Activated T-cell treated with anti-CD3 and anti-CD28 coated beads, Interleukin-2, amount 50 U/mL, for 72 hours (primary cell): Measurements from ENCODE around the gene ATG10. TPM values are rescaled to one million over a fixed set of nuclear protein-coding genes. Genes with fewer than 3 reads are reported as not detected.
A peak's percentile ranks its signal among the peaks of the same experiment; 100 is the strongest.
"Not testable (repeated sequence)": the region's sequence is repeated elsewhere in the genome, so short reads cannot be mapped to it uniquely, and the experiment has no call there.

Experiments
- ATAC-seq, 2 donors: fragments of 150-1000 bp; cut with Tn5 transposase; replicated peaks in 1 of 2; 2 replicates each; pipeline ENCODE4 v1.10.0; 2021; ENCODE audit warnings: moderate library complexity in 2 of 2, mild to moderate bottlenecking in 1 of 2
- DNase-seq, 2 donors: peaks; one replicate each; pipeline ENCODE4 v3.0.0; 2021 to 2022; ENCODE audit warnings: mixed read lengths in 1 of 2
- H3K27ac Mint-ChIP-seq: one replicate; pipeline ENCODE4 v1.8.0; 2022; ENCODE audit warnings: mild to moderate bottlenecking, moderate library complexity, mixed read lengths
- H3K27me3 Mint-ChIP-seq: one replicate; pipeline ENCODE4 v1.8.0; 2022; ENCODE audit warnings: low read depth, mixed read lengths
- H3K36me3 Mint-ChIP-seq, 2 donors: one replicate each; pipeline ENCODE4 v1.8.0; 2022; ENCODE audit warnings: mixed read lengths in 2 of 2, mild to moderate bottlenecking in 1 of 2; ENCODE audit not compliant: insufficient read depth in 2 of 2
- H3K4me1 Mint-ChIP-seq: one replicate; pipeline ENCODE4 v1.8.0; 2022; ENCODE audit warnings: low read depth, mixed read lengths
- H3K4me3 Mint-ChIP-seq, 2 donors: one replicate each; pipeline ENCODE4 v1.8.0; 2022; ENCODE audit warnings: mild to moderate bottlenecking in 2 of 2, mixed read lengths in 2 of 2, moderate library complexity in 2 of 2
- H3K9me3 Mint-ChIP-seq, 2 donors: one replicate each; pipeline ENCODE4 v1.8.0; 2022; ENCODE audit warnings: mixed read lengths in 2 of 2
- total RNA-seq, 2 donors: library from RNA; stranded (reverse); gene quantifications; one replicate each; pipeline ENCODE4 v1.2.3, GENCODE V29; 2022

The ATG10 gene
- total RNA-seq, 2 donors from 2014 or later: 8.5 to 11.7 TPM

GRCh38 chr5:82119889-82120288 lies 148.1 kb downstream of the ATG10 start:
- no peak for ATAC-seq
- Mint-ChIP-seq H3K36me3 (peaks cover 3 to 11% of the 10 kb centered on the region in 2 donors), H3K27me3 (no peaks in the 10 kb centered on the region), H3K4me1 (no peaks in the 10 kb centered on the region), H3K27ac (no peak overlapping the region), H3K9me3 (peaks cover 5 to 11% of the 10 kb centered on the region in 2 donors), H3K4me3 (no peak overlapping the region)
- DNase-seq: no peak

- H3K4me3 Mint-ChIP-seq: no peak overlapping the region
- DNase-seq: no peak
- peaks cover 14 to 17% of the 10 kb centered on the region in 2 donors for H3K9me3 Mint-ChIP-seq
Measured at GRCh38 chr5:82129723-82130285, 158.0 kb downstream of the ATG10 start.

GRCh38 chr5:82130602-82131001 lies 158.8 kb downstream of the ATG10 start:
- Mint-ChIP-seq H3K27me3 (no peaks in the 10 kb centered on the region), H3K4me3 (no peak overlapping the region), H3K9me3 (peaks cover 17 to 20% of the 10 kb centered on the region in 2 donors), H3K4me1 (no peaks in the 10 kb centered on the region), H3K36me3 (peaks cover 19 to 21% of the 10 kb centered on the region in 2 donors), H3K27ac (no peak overlapping the region)
- DNase-seq (no peak), ATAC-seq (no peak)

More at GRCh38 chr5:82129723-82130285, 158.0 kb downstream of the ATG10 start:
- Mint-ChIP-seq H3K27ac (no peak overlapping the region), H3K36me3 (peaks cover 13 to 15% of the 10 kb centered on the region in 2 donors), H3K4me1 (no peaks in the 10 kb centered on the region), H3K27me3 (no peaks in the 10 kb centered on the region)
- ATAC-seq: no peak

GRCh38 chr5:82137205-82137604 lies 165.4 kb downstream of the ATG10 start:
- Mint-ChIP-seq H3K4me1 (no peaks in the 10 kb centered on the region), H3K27me3 (no peaks in the 10 kb centered on the region), H3K27ac (no peak overlapping the region), H3K36me3 (peaks cover 12 to 18% of the 10 kb centered on the region in 2 donors), H3K4me3 (no peak overlapping the region), H3K9me3 (peaks cover 10 to 20% of the 10 kb centered on the region in 2 donors)
- DNase-seq (no peak), ATAC-seq (no peak)

- H3K27me3 Mint-ChIP-seq: not testable (repeated sequence)
Measured at GRCh38 chr5:82139837-82140236, 168.0 kb downstream of the ATG10 start.

GRCh38 chr5:82142217-82142841 lies 170.5 kb downstream of the ATG10 start:
- DNase-seq: no peak
- H3K4me3 Mint-ChIP-seq: no peak overlapping the region
- H3K36me3 Mint-ChIP-seq: peaks cover 0 to 3% of the 10 kb centered on the region in 2 donors
- peaks cover under 1 to 8% of the 10 kb centered on the region in 2 donors for H3K9me3 Mint-ChIP-seq
- ATAC-seq: no peak
- no peaks in the 10 kb centered on the region for H3K27me3 Mint-ChIP-seq
- no peak overlapping the region for H3K27ac Mint-ChIP-seq
- no peaks in the 10 kb centered on the region for H3K4me1 Mint-ChIP-seq

More at GRCh38 chr5:82139837-82140236, 168.0 kb downstream of the ATG10 start:
- not testable (repeated sequence) for H3K4me3 Mint-ChIP-seq, H3K4me1 Mint-ChIP-seq, DNase-seq, H3K27ac Mint-ChIP-seq, ATAC-seq
- Mint-ChIP-seq H3K9me3 (peaks cover 16 to 17% of the 10 kb centered on the region in 2 donors), H3K36me3 (peaks cover 12 to 16% of the 10 kb centered on the region in 2 donors)

- no peak overlapping the region for H3K27ac Mint-ChIP-seq
- no peaks in the 10 kb centered on the region for H3K27me3 Mint-ChIP-seq
- ATAC-seq (no peak), DNase-seq (no peak)
- peaks cover 0 to 8% of the 10 kb centered on the region in 2 donors for H3K9me3 Mint-ChIP-seq
- H3K36me3 Mint-ChIP-seq: peaks cover 0 to 1% of the 10 kb centered on the region in 2 donors
- no peaks in the 10 kb centered on the region for H3K4me1 Mint-ChIP-seq
- H3K4me3 Mint-ChIP-seq: no peak overlapping the region
Measured at GRCh38 chr5:82142928-82143577, 171.2 kb downstream of the ATG10 start.

GRCh38 chr5:82147860-82148573 lies 176.2 kb downstream of the ATG10 start:
- Mint-ChIP-seq H3K4me3 (no peak overlapping the region), H3K9me3 (peaks cover 0 to 2% of the 10 kb centered on the region in 2 donors), H3K4me1 (no peaks in the 10 kb centered on the region), H3K27me3 (no peaks in the 10 kb centered on the region), H3K27ac (peak overlapping the region; percentile 1), H3K36me3 (peaks cover 0 to 1% of the 10 kb centered on the region in 2 donors)
- DNase-seq (no peak), ATAC-seq (no peak)

GRCh38 chr5:82149434-82149833 lies 177.6 kb downstream of the ATG10 start:
- ATAC-seq: no peak
- no peak overlapping the region for H3K4me3 Mint-ChIP-seq
- no peaks in the 10 kb centered on the region for H3K9me3 Mint-ChIP-seq
- H3K36me3 Mint-ChIP-seq: no peaks in the 10 kb centered on the region
- no peak for DNase-seq
- no peaks in the 10 kb centered on the region for H3K27me3 Mint-ChIP-seq
- H3K27ac Mint-ChIP-seq: no peak overlapping the region
- no peaks in the 10 kb centered on the region for H3K4me1 Mint-ChIP-seq

GRCh38 chr5:82150559-82150958 lies 178.7 kb downstream of the ATG10 start:
- Mint-ChIP-seq H3K36me3 (no peaks in the 10 kb centered on the region), H3K27ac (no peak overlapping the region)
- DNase-seq: no peak

GRCh38 chr5:82151204-82151603 lies 179.4 kb downstream of the ATG10 start:
- Mint-ChIP-seq H3K36me3 (no peaks in the 10 kb centered on the region), H3K4me1 (no peaks in the 10 kb centered on the region), H3K27me3 (no peaks in the 10 kb centered on the region), H3K9me3 (no peaks in the 10 kb centered on the region), H3K27ac (no peak overlapping the region), H3K4me3 (no peak overlapping the region)
- no peak for ATAC-seq
- DNase-seq: no peak

More at GRCh38 chr5:82150559-82150958, 178.7 kb downstream of the ATG10 start:
- Mint-ChIP-seq H3K4me3 (no peak overlapping the region), H3K27me3 (no peaks in the 10 kb centered on the region), H3K4me1 (no peaks in the 10 kb centered on the region), H3K9me3 (no peaks in the 10 kb centered on the region)
- ATAC-seq: no peak

- Mint-ChIP-seq H3K27ac (no peak overlapping the region), H3K36me3 (no peaks in the 10 kb centered on the region), H3K4me3 (no peak overlapping the region), H3K27me3 (no peaks in the 10 kb centered on the region), H3K4me1 (no peaks in the 10 kb centered on the region), H3K9me3 (no peaks in the 10 kb centered on the region)
- no peak for ATAC-seq
- no peak for DNase-seq
Measured at GRCh38 chr5:82151662-82152061, 179.8 kb downstream of the ATG10 start.

- Mint-ChIP-seq H3K27me3 (no peaks in the 10 kb centered on the region), H3K36me3 (no peaks in the 10 kb centered on the region), H3K4me3 (no peak overlapping the region), H3K27ac (no peak overlapping the region), H3K9me3 (no peaks in the 10 kb centered on the region), H3K4me1 (no peaks in the 10 kb centered on the region)
- DNase-seq: no peak
- no peak for ATAC-seq
Measured at GRCh38 chr5:82152978-82153481, 181.2 kb downstream of the ATG10 start.
